ENCODE measurements around the gene SPACA4. TPM values are rescaled to one million over a fixed set of nuclear protein-coding genes. Genes with fewer than 3 reads are reported as not detected.

Gene SPACA4
- total and polyA plus RNA-seq, 9 of the 15 experiments (the other 6 are each of a cell fraction or from before 2014, with no cell fraction given): not detected

DNA sequence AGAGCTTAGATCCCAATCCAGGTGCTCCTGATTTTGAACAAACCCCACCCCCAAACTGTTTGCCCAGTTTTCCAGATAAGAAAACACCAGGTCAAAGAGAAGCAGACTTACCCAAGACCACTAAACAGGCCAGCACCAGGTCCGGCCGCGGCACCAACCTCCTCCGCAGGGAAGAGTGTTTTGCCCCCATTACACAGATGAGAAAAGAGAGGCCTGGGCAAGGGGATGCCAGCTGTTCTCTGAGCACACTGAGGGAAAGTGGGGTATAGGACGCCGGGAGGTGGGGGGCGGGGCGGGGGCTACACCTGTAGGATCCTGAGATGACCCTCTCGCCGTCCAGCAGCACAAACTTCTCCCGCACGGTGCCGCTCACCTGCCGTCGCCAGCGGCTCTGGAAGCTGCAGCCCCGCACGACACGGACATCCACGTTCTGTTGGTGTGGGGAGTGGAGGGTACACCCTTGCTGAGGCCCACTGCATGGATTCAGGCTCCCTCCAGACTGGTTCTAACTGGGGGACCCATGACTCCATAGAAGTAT is 3.1 kb downstream of the SPACA4 start:
- no peak overlapping the region for H2AFZ ChIP-seq (ENCODE audit: low read depth, low read length)
- H4K20me1 ChIP-seq (replicated peaks; ENCODE audit: control insufficient read depth, insufficient read depth, low read length): no peaks in the 10 kb centered on the region; the same call in 1 of the 2 replicates
- CTCF ChIA-PET (ENCODE audit: low intra/inter-chr PET ratio): no interaction called here
- FAIRE-seq (no peak), ATAC-seq (no peak), DNase-seq (ENCODE audit: extremely low read depth in 1 of 4, low spot score in 3 of 4) (no peak)
- H3K79me2 ChIP-seq (ENCODE audit: control insufficient read depth, insufficient read depth, low read length): no peaks in the 10 kb centered on the region
- no peaks in the 10 kb centered on the region for H3K9me3 ChIP-seq (replicated peaks; ENCODE audit: control insufficient read depth, insufficient read depth, low read depth, low read length)
- intact Hi-C loops (cut with micrococcal nuclease): no loop called here
- TF ChIP-seq, protein P1, sequence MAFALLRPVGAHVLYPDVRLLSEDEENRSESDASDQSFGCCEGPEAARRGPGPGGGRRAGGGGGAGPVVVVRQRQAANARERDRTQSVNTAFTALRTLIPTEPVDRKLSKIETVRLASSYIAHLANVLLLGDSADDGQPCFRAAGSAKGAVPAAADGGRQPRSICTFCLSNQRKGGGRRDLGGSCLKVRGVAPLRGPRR (CRISPR knock-in tag; IDR thresholded peaks at IDR 0.05): no peak
- no peak for TF ChIP-seq DACH1 (IDR thresholded peaks at IDR 0.05; ENCODE audit: partially characterized antibody)
- TF ChIP-seq, protein P2, sequence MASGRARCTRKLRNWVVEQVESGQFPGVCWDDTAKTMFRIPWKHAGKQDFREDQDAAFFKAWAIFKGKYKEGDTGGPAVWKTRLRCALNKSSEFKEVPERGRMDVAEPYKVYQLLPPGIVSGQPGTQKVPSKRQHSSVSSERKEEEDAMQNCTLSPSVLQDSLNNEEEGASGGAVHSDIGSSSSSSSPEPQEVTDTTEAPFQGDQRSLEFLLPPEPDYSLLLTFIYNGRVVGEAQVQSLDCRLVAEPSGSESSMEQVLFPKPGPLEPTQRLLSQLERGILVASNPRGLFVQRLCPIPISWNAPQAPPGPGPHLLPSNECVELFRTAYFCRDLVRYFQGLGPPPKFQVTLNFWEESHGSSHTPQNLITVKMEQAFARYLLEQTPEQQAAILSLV (tag; IDR thresholded peaks at IDR 0.05): no peak
- TF ChIP-seq, protein P3, sequence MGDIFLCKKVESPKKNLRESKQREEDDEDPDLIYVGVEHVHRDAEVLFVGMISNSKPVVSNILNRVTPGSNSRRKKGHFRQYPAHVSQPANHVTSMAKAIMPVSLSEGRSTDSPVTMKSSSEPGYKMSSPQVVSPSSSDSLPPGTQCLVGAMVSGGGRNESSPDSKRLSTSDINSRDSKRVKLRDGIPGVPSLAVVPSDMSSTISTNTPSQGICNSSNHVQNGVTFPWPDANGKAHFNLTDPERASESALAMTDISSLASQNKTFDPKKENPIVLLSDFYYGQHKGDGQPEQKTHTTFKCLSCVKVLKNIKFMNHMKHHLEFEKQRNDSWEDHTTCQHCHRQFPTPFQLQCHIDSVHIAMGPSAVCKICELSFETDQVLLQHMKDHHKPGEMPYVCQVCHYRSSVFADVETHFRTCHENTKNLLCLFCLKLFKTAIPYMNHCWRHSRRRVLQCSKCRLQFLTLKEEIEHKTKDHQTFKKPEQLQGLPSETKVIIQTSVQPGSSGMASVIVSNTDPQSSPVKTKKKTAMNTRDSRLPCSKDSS (IDR thresholded peaks at IDR 0.05; ENCODE audit: low read depth, partially characterized antibody): no peak
- TF ChIP-seq ZNF551 (CRISPR knock-in tag; IDR thresholded peaks at IDR 0.05): no peak
- no peak for TF ChIP-seq RCOR1 (IDR thresholded peaks at IDR 0.05; ENCODE audit: borderline replicate concordance in 1 of 2, low read depth in 2 of 2, low read length in 2 of 2)
- TF ChIP-seq EGR1 (conservative IDR thresholded peaks at IDR 0.05): no peak
- TF ChIP-seq ZNF146 (CRISPR knock-in tag; IDR thresholded peaks at IDR 0.05; ENCODE audit: unreplicated experiment): no peak
- no peak for TF ChIP-seq HOXB6 (CRISPR knock-in tag; IDR thresholded peaks at IDR 0.05; ENCODE audit: borderline replicate concordance)
- TF ChIP-seq KAT8 (IDR thresholded peaks at IDR 0.05; ENCODE audit: low read depth): no peak
- peak; percentile 69 for TF ChIP-seq RBM25 (IDR thresholded peaks at IDR 0.05; ENCODE audit: low read depth, low read length, severe bottlenecking)
- TF ChIP-seq KDM1A (IDR thresholded peaks at IDR 0.05): peak in 1 of 2 experiments; percentile 33; a peak in 2 of 4 replicates
- peak; percentile 72 for TF ChIP-seq ADNP (tag; IDR thresholded peaks at IDR 0.05)
- no TSS peak for BruUV-seq (replicated peaks)
- H3K27ac ChIP-seq (ENCODE audit: extremely low read depth, low read depth, low read length): no peak overlapping the region
- 75% methylated on average over 9 of the region's 20 CpGs for WGBS (ENCODE audit: insufficient coverage, low coverage, missing lambda C conversion rate)
- in situ Hi-C loops (cut with MboI): no loop called here
- H3K4me2 ChIP-seq (ENCODE audit: insufficient read depth, low read length): no peak overlapping the region
- H3K4me3 ChIP-seq: no peak overlapping the region
- no peaks in the 10 kb centered on the region for H3K9me1 ChIP-seq (ENCODE audit: control insufficient read depth, insufficient read depth, low read length)
- H3K36me3 ChIP-seq (ENCODE audit: control insufficient read depth, insufficient read depth, low read length): no peaks in the 10 kb centered on the region
- peaks cover 0 to 44% of the 10 kb centered on the region in 2 experiments; a peak in 4 of 5 replicates for H3K4me1 ChIP-seq (replicated peaks in 1 of 2; ENCODE audit: control insufficient read depth in 2 of 2, insufficient read depth in 2 of 2, low read length in 2 of 2)
- POLR2A ChIA-PET: interaction anchor here (0.6 to 6.1 kb wide), 5 partner anchors 8 to 881 kb away, joined by 3 to 85 read pairs (median 4); partner anchors contain the start of genes RPL18 and SPHK2
- H3K27me3 ChIP-seq (ENCODE audit: control insufficient read depth in 2 of 2, insufficient read depth in 2 of 2, low read length in 2 of 2): no peaks in the 10 kb centered on the region
- H3K9ac ChIP-seq (ENCODE audit: insufficient read depth in 1 of 2, low read depth in 2 of 2, low read length in 2 of 2): 0 out of 4 replicates have a peak overlapping the region, but pooled peaks of 1 of the 2 experiments have one; percentile 14
